ENCODE measurements around the gene ESR2.
A peak's percentile ranks its signal among the peaks of the same experiment; 100 is the strongest.

The ESR2 gene

GRCh38 chr14:64195199-64195598 is 99.0 kb downstream of the ESR2 start:
- H4K20me1 ChIP-seq (ENCODE audit: control insufficient read depth, insufficient read depth, low read depth, low read length): no peaks in the 10 kb centered on the region
- no peaks in the 10 kb centered on the region; the same call in 1 of the 2 replicates for H3F3A ChIP-seq (ENCODE audit: control insufficient read depth, insufficient read depth)
- H3K36me3 ChIP-seq (ENCODE audit: control insufficient read depth, low read length): peaks cover 90% of the 10 kb centered on the region
- peak overlapping the region; percentile 31; the same call in 1 of the 2 replicates for H3K27ac ChIP-seq (ENCODE audit: low read depth, low read length)
- H3K4me3 ChIP-seq (ENCODE audit: low read length): peak overlapping the region; percentile 24
- no peaks in the 10 kb centered on the region for H3K27me3 ChIP-seq (ENCODE audit: control insufficient read depth, low read length)
- peaks cover 30% of the 10 kb centered on the region for H3K79me2 ChIP-seq (ENCODE audit: control insufficient read depth, low read length)
- H3K4me1 ChIP-seq (ENCODE audit: control insufficient read depth, low read length): peaks cover 39% of the 10 kb centered on the region
- TF ChIP-seq CTCF (IDR thresholded peaks at IDR 0.05; ENCODE audit: low read depth, low read length, poor library complexity, severe bottlenecking): no peak
- no peak for TF ChIP-seq EZH2phosphoT487 (IDR thresholded peaks at IDR 0.05; ENCODE audit: borderline replicate concordance, low read length)
- H3K9me3 ChIP-seq (ENCODE audit: control insufficient read depth, insufficient read depth, low read length): no peaks in the 10 kb centered on the region
- peak overlapping the region; percentile 41 for H3K4me2 ChIP-seq (ENCODE audit: low read length)
- no peaks in the 10 kb centered on the region for H3K9me2 ChIP-seq (replicated peaks; ENCODE audit: control insufficient read depth, low read length)

GRCh38 chr14:64194404-64194803 is 99.8 kb downstream of the ESR2 start:
- H4K20me1 ChIP-seq (ENCODE audit: control insufficient read depth, insufficient read depth, low read depth, low read length): no peaks in the 10 kb centered on the region
- peak overlapping the region; percentile 41 for H3K4me2 ChIP-seq (ENCODE audit: low read length)
- no peaks in the 10 kb centered on the region for H3K27me3 ChIP-seq (ENCODE audit: control insufficient read depth, low read length)
- H3K36me3 ChIP-seq (ENCODE audit: control insufficient read depth, low read length): peaks cover 97% of the 10 kb centered on the region
- H3K4me1 ChIP-seq (ENCODE audit: control insufficient read depth, low read length): peaks cover 39% of the 10 kb centered on the region
- no peaks in the 10 kb centered on the region; the same call in 1 of the 2 replicates for H3F3A ChIP-seq (ENCODE audit: control insufficient read depth, insufficient read depth)
- H3K79me2 ChIP-seq (ENCODE audit: control insufficient read depth, low read length): peaks cover 30% of the 10 kb centered on the region
- peak overlapping the region; percentile 24 for H3K4me3 ChIP-seq (ENCODE audit: low read length)
- no peak for TF ChIP-seq CTCF (IDR thresholded peaks at IDR 0.05; ENCODE audit: low read depth, low read length, poor library complexity, severe bottlenecking)
- no peak for TF ChIP-seq EZH2phosphoT487 (IDR thresholded peaks at IDR 0.05; ENCODE audit: borderline replicate concordance, low read length)
- peak overlapping the region; percentile 31; the same call in 1 of the 2 replicates for H3K27ac ChIP-seq (ENCODE audit: low read depth, low read length)
- H3K9me3 ChIP-seq (ENCODE audit: control insufficient read depth, insufficient read depth, low read length): no peaks in the 10 kb centered on the region
- H3K9me2 ChIP-seq (replicated peaks; ENCODE audit: control insufficient read depth, low read length): no peaks in the 10 kb centered on the region

- H3K27ac ChIP-seq (ENCODE audit: low read depth, low read length): no peak overlapping the region
- H3K27me3 ChIP-seq (ENCODE audit: control insufficient read depth, low read length): no peaks in the 10 kb centered on the region
- no peaks in the 10 kb centered on the region for H4K20me1 ChIP-seq (ENCODE audit: control insufficient read depth, insufficient read depth, low read depth, low read length)
- H3K9me3 ChIP-seq (ENCODE audit: control insufficient read depth, insufficient read depth, low read length): no peaks in the 10 kb centered on the region
- TF ChIP-seq EZH2phosphoT487 (IDR thresholded peaks at IDR 0.05; ENCODE audit: borderline replicate concordance, low read length) (no peak), CTCF (IDR thresholded peaks at IDR 0.05; ENCODE audit: low read depth, low read length, poor library complexity, severe bottlenecking) (no peak)
- peaks cover 98% of the 10 kb centered on the region for H3K36me3 ChIP-seq (ENCODE audit: control insufficient read depth, low read length)
- peaks cover 27% of the 10 kb centered on the region for H3K79me2 ChIP-seq (ENCODE audit: control insufficient read depth, low read length)
- H3K4me3 ChIP-seq (ENCODE audit: low read length): no peak overlapping the region
- no peaks in the 10 kb centered on the region; the same call in 1 of the 2 replicates for H3F3A ChIP-seq (ENCODE audit: control insufficient read depth, insufficient read depth)
- H3K4me2 ChIP-seq (ENCODE audit: low read length): no peak overlapping the region
- H3K9me2 ChIP-seq (replicated peaks; ENCODE audit: control insufficient read depth, low read length): no peaks in the 10 kb centered on the region
- H3K4me1 ChIP-seq (ENCODE audit: control insufficient read depth, low read length): peaks cover 39% of the 10 kb centered on the region
Measured at GRCh38 chr14:64193821-64194220, 100.3 kb downstream of the ESR2 start.

All from DOHH2 (cell line).